LNCaP clone FGC (cell line): Measurements from ENCODE around the gene RNF40.

Experiments
- DNase-seq: peaks from one replicate; pipeline ENCODE4 v3.0.0-alpha.2; 2011; ENCODE audit warnings: low read depth
- H3K4me3 ChIP-seq: 2 replicates; pipeline ENCODE4 v1.5.1; 2011; ENCODE audit warnings: mild to moderate bottlenecking, low read depth, low read length, control low read depth
- TF ChIP-seq, protein P1 (sequence below): IDR thresholded peaks from 2 replicates; pipeline ENCODE4 v1.5.1; 2012; ENCODE audit warnings: mild to moderate bottlenecking; ENCODE audit not compliant: control insufficient read depth, insufficient read depth; ENCODE audit errors: extremely low read depth

Gene RNF40

DNA sequence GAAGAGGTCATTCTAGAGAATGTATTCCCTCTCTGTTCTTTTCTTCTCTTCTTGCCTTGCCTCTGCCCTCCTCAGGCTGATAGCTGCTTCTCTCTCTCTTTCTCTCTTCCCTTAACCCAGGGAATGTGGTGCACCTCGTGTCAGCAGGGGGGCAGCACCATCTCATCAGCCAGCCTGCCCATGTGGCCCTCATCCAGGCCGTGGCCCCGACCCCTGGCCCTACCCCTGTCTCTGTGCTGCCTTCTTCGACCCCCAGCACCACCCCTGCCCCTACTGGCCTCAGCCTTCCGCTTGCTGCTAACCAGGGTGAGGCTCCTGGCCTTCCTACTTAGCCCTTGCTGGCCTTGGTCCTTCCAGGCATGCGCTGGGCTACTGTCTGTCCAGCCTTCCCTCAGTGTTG is 39.7 kb upstream of the RNF40 start:
- no peak for DNase-seq
- TF ChIP-seq, protein P1, sequence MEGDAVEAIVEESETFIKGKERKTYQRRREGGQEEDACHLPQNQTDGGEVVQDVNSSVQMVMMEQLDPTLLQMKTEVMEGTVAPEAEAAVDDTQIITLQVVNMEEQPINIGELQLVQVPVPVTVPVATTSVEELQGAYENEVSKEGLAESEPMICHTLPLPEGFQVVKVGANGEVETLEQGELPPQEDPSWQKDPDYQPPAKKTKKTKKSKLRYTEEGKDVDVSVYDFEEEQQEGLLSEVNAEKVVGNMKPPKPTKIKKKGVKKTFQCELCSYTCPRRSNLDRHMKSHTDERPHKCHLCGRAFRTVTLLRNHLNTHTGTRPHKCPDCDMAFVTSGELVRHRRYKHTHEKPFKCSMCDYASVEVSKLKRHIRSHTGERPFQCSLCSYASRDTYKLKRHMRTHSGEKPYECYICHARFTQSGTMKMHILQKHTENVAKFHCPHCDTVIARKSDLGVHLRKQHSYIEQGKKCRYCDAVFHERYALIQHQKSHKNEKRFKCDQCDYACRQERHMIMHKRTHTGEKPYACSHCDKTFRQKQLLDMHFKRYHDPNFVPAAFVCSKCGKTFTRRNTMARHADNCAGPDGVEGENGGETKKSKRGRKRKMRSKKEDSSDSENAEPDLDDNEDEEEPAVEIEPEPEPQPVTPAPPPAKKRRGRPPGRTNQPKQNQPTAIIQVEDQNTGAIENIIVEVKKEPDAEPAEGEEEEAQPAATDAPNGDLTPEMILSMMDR = no peak
- no peak overlapping the region for H3K4me3 ChIP-seq

DNA sequence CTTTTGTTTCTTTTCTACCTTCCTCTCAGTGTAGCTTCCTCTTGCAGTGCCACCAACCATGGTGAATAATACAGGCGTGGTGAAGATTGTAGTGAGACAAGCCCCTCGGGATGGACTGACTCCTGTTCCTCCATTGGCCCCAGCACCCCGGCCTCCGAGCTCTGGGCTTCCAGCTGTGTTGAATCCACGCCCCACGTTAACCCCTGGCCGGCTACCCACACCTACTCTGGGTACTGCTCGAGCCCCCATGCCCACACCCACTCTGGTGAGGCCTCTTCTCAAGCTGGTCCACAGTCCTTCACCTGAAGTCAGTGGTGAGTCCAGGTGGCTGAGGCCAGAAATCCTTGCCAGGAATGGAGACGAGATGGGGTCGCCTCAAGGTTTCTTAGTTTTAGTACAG is 39.2 kb upstream of the RNF40 start:
- no peak overlapping the region for H3K4me3 ChIP-seq
- no peak for DNase-seq
- TF ChIP-seq, protein P1 = no peak

DNA sequence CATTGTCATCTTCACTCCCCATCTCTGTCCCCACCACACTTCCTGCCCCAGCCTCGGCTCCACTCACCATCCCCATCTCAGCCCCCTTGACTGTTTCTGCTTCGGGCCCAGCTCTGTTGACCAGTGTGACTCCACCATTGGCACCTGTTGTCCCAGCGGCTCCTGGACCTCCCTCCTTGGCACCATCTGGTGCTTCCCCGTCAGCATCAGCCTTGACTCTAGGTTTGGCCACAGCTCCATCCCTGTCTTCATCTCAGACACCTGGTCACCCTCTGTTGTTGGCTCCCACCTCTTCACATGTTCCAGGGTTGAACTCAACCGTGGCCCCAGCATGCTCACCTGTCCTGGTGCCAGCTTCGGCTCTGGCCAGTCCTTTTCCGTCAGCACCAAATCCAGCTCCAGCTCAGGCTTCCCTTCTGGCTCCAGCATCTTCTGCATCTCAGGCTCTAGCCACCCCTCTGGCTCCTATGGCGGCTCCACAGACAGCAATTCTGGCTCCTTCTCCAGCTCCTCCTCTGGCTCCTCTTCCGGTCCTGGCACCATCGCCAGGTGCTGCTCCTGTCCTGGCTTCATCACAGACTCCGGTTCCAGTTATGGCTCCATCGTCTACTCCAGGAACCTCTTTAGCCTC is 38.3 kb upstream of the RNF40 start:
- no peak for DNase-seq
- H3K4me3 ChIP-seq = no peak overlapping the region
- TF ChIP-seq, protein P1 = no peak

DNA sequence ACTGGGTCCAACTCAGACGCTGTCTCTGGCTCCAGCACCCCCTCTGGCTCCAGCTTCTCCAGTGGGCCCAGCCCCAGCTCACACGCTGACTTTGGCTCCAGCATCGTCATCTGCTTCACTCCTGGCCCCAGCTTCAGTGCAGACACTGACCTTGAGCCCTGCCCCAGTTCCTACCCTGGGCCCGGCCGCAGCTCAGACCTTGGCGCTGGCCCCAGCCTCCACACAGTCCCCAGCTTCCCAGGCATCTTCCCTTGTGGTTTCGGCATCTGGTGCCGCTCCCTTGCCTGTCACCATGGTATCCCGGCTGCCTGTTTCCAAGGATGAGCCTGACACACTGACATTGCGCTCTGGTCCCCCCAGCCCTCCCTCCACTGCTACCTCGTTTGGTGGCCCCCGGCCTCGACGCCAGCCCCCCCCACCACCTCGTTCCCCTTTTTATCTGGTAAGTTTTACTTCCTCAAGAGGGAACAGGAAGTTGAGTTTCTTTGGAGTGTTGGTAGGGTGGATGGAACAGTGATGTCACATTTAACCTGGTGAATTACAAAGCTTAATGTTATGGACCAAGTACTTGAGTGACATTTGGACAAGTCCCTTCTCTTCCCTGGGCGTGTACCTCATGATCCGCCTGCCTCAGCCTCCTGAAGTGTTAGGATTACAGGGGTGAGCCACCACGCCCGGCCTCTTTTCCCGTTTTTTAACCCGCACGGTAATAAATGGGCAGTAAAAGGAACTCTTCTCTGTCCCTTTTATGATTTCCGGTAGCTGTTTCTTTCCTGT is 37.3 kb upstream of the RNF40 start:
- TF ChIP-seq, protein P1 = no peak
- no peak overlapping the region for H3K4me3 ChIP-seq
- DNase-seq = no peak

DNA sequence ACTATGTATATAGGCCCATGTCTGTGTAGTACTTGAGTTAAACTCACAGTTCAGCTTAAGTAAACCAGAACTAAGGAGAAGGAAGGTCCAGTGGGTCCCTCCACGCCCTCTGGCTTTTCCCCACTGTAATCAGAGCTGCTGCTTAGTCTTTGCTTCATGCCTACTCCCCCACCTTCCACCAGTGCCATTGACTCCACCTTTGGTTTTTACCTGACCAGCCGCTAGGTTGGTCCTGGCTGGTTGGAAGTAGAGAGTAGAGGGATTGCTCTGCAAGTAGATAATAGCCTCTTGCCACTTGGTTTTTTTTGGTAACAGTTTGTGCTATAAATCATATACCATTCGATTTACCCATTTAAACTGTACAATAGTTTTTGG is 36.7 kb upstream of the RNF40 start:
- DNase-seq = no peak
- TF ChIP-seq, protein P1 = no peak
- H3K4me3 ChIP-seq = no peak overlapping the region

DNA sequence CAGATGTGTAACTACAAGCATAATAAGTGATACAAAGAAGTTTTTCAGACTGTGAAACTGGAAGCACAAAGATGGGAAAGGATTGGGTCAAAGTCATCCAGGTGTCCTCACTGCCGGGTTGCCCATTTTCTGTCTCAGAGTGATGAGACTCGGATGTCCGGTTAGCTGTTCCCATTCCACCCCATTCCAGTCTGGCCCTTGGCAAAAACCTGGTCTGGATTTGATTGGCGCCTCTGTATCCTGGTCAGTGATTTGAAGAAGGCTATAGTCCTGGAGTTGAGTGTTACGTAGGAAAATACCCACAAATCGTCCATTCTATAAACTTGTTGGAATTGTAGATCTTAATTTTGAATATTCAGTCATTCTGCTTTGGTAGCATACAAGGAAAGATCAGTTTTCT is 33.8 kb upstream of the RNF40 start:
- no peak for DNase-seq
- TF ChIP-seq, protein P1 = no peak
- H3K4me3 ChIP-seq = no peak overlapping the region
